GM13977 (cell line): ENCODE data around the gene PACSIN2.

Source experiments
- DNase-seq: peaks from one replicate; pipeline ENCODE4 v3.0.0; 2012; ENCODE audit warnings: low spot score
- in situ Hi-C: fragments of 300-500 bp; cut with MboI; formaldehyde crosslinking; loops from one replicate; pipeline ENCODE4 v1.12.0; 2022; ENCODE audit warnings: low sequenced_read_pairs, low pct_unique_long_range_greater_than_20kb, mixed read lengths, inconsistent platforms; ENCODE audit not compliant: unreplicated experiment
- TF ChIP-seq, protein P1 (sequence below): IDR thresholded peaks from 2 replicates; pipeline ENCODE4 v1.5.1; 2012; ENCODE audit warnings: mild to moderate bottlenecking, control low read depth; ENCODE audit not compliant: insufficient read depth; ENCODE audit errors: extremely low read depth, missing control alignments

PACSIN2 gene

DNA sequence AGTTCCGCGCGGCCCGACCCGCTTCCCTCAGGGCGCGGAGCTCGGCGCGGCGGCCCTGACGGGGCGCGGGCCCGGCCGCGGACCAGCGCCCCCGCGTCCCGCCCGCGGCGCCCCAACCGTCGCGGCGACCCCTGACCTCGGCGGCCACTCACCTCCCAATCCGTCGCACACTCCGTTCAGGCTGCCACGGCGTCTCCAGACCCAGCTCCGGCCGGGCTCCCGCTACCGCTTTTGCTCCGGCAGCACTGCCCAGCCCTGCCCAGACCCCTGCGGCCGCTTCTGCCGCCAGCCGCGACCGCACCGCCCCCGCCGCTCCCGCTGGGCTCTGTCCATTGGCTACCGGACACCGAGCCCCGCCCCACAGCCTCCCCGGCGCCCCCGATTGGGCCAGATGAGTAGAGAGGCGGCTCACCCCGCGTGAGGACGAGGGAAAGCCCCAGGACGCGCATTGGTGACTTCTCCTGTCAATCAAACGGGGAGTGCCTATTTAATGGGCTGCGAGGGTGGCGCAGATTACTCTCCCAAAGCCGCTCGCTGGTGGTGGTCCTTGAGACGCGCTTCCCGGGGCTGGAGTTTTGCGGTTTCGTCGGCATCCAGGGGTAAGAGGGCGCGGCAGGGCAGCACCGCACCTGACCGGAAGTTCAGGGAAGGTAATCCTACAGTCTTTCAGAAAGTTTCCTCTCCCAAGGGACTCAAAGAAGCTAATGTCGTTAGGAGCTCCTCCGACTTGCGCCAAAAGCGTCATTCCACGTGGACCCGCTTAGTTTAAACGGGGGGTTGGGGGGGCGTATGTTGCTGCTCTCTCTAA lies at the start of gene PACSIN2:
Gene PACSIN2, minus strand, starts transcription at position 281 of the 808 bp plus-strand sequence. CDS start 103,069 bp downstream, outside the sequence.
- in situ Hi-C loops: no loop called here
- TF ChIP-seq, protein P1, sequence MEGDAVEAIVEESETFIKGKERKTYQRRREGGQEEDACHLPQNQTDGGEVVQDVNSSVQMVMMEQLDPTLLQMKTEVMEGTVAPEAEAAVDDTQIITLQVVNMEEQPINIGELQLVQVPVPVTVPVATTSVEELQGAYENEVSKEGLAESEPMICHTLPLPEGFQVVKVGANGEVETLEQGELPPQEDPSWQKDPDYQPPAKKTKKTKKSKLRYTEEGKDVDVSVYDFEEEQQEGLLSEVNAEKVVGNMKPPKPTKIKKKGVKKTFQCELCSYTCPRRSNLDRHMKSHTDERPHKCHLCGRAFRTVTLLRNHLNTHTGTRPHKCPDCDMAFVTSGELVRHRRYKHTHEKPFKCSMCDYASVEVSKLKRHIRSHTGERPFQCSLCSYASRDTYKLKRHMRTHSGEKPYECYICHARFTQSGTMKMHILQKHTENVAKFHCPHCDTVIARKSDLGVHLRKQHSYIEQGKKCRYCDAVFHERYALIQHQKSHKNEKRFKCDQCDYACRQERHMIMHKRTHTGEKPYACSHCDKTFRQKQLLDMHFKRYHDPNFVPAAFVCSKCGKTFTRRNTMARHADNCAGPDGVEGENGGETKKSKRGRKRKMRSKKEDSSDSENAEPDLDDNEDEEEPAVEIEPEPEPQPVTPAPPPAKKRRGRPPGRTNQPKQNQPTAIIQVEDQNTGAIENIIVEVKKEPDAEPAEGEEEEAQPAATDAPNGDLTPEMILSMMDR: no peak

GRCh38 chr22:43060183-43060582 lies 45.2 kb upstream of the PACSIN2 start:
- in situ Hi-C loops: no loop called here
- peak; percentile 52 for DNase-seq
- TF ChIP-seq, protein P1: peak; percentile 72

More for the DNA sequence above, at the start of gene PACSIN2:
- peak; percentile 99 for DNase-seq

GRCh38 chr22:43057641-43058040 lies 42.7 kb upstream of the PACSIN2 start:
- in situ Hi-C loops: no loop called here
- TF ChIP-seq, protein P1: no peak
- DNase-seq: no peak

DNA sequence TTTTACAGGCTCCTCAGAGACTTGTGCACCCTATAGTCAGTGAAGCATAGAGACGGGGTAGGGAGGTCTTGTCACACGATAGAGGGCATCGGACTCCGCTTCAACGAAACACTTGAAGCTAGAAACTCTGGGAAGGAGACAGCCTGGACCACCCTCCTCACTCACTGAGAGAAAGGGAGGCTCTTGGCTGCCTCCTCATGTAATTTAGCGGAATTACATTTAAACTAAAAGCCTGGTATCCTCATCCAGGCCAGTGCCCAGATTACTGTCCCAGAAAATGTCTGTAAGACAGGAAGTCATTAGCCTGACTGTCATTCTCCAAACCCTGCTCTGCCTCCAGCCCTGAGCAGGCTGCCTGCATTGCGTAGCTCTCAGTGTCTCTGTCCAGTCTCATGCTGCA lies 38.2 kb upstream of the PACSIN2 start:
- TF ChIP-seq, protein P1: peak; percentile 26
- in situ Hi-C loops: no loop called here
- no peak for DNase-seq

GRCh38 chr22:43050995-43051394 lies 36.0 kb upstream of the PACSIN2 start:
- no peak for DNase-seq
- TF ChIP-seq, protein P1: no peak
- in situ Hi-C loops: no loop called here

DNA sequence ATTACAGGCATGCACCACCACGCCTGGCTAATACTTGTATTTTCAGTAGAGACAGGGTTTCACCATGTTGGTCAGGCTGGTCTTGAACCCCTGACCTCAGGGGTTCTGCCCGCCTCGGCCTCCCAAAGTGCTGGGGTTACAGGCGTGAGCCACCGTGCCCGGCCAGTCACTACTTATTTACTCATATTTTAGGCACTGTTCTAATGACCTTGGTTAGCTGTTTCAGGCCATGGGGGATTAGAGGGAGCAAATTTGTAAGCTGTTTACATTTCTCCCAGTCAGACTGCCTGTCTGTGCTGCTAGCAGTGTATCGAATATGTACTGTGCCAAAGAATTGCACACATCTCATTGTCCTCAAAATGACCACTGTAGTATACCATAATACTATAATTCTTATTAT lies 32.7 kb upstream of the PACSIN2 start:
- TF ChIP-seq, protein P1: no peak
- DNase-seq: no peak
- in situ Hi-C loops: no loop called here
